HFF-Myc (cell line): Measurements from ENCODE around the gene FAF2.

Experiments
- DNase-seq: peaks from one replicate; pipeline ENCODE4 v3.0.0-alpha.2; 2011; ENCODE audit warnings: low read depth; ENCODE audit errors: extremely low read depth
- H3K4me3 ChIP-seq: replicated peaks from 2 replicates; pipeline ENCODE4 v1.5.1; 2011; ENCODE audit warnings: low read depth, mild to moderate bottlenecking, control low read depth, low read length
- CTCF ChIP-seq: IDR thresholded peaks from 2 replicates; pipeline ENCODE4 v1.5.1; 2012; ENCODE audit warnings: mild to moderate bottlenecking, low read depth, low read length, control low read depth; ENCODE audit errors: missing control alignments

FAF2 gene

GRCh38 chr5:176529741-176530141 lies 81.6 kb downstream of the FAF2 start:
- DNase-seq: no peak
- TF ChIP-seq CTCF: no peak
- no peak overlapping the region for H3K4me3 ChIP-seq

GRCh38 chr5:176530393-176530982 lies 82.3 kb downstream of the FAF2 start:
- H3K4me3 ChIP-seq: no peak overlapping the region
- TF ChIP-seq CTCF: no peak
- DNase-seq: no peak

- TF ChIP-seq CTCF: no peak
- DNase-seq: no peak
- H3K4me3 ChIP-seq: no peak overlapping the region
Observed at GRCh38 chr5:176530983-176531901, 83.1 kb downstream of the FAF2 start.

GRCh38 chr5:176531902-176532493 lies 83.8 kb downstream of the FAF2 start:
- no peak overlapping the region for H3K4me3 ChIP-seq
- DNase-seq: no peak
- TF ChIP-seq CTCF: no peak

GRCh38 chr5:176532795-176533194 lies 84.6 kb downstream of the FAF2 start:
- no peak for DNase-seq
- no peak overlapping the region for H3K4me3 ChIP-seq
- TF ChIP-seq CTCF: no peak

- DNase-seq: no peak
- H3K4me3 ChIP-seq: peak overlapping the region; percentile 95; the same call in 1 of the 2 replicates
- no peak for TF ChIP-seq CTCF
Observed at GRCh38 chr5:176533390-176533789, 85.2 kb downstream of the FAF2 start.
